NCI-H128 (cell line): ENCODE results near the gene PACSIN1.
"Not testable (repeated sequence)": the region's sequence is repeated elsewhere in the genome, so short reads cannot be mapped to it uniquely, and the experiment has no call there.

Source experiments
- DNase-seq: peaks from one replicate; lab custom pipeline; 2025; ENCODE audit not compliant: unreplicated experiment; lab: John Stamatoyannopoulos, UW

The PACSIN1 gene

DNA sequence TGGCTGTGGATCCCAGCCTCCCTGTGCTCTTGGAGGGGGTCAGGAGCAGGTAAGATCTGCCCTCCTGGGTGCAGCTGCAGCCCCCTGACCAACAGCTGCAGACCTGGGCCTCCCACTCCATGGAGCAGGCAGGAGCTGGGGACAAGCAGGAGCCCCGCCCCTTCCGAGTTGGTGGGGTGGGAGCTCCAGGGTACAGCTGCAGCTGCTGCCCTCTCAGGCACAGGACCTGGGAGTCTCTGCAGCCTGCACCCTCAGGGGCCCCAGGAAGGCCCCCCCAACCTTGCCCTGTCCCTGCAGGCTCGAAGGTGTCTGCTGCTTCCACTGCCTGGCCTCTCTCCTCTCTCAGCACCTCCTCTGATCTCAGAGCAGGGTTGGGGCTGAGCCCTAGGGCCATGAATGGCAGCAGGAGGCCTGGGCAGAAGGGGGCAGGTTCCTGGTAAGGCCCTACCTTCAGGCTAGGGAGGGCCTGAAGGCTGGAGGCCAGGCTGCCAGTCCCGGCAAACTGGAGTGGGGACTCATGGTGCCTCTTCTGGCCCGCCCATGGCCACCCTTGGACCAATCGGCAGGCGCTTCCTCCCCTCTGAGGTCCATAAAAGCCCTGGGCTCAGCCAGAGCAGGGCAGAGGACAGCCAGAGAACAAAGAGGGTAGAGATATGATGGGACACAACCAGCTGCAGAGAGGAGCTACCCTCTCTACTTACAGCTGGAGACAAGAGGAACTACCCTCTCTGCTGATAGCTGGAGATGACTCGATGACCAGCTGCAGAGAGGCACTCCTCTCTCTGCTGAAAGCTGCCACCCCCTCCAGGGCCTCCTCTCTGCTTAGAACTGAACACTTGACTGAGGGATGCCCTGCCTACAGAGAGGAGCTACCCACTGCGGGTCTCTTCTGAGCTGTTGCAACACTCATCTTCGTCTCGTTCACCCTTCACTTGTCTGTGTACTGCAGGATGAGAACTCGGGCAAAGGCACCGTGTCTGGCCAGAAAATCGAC is 7.8 kb upstream of the PACSIN1 start:
- no peak for DNase-seq

DNA sequence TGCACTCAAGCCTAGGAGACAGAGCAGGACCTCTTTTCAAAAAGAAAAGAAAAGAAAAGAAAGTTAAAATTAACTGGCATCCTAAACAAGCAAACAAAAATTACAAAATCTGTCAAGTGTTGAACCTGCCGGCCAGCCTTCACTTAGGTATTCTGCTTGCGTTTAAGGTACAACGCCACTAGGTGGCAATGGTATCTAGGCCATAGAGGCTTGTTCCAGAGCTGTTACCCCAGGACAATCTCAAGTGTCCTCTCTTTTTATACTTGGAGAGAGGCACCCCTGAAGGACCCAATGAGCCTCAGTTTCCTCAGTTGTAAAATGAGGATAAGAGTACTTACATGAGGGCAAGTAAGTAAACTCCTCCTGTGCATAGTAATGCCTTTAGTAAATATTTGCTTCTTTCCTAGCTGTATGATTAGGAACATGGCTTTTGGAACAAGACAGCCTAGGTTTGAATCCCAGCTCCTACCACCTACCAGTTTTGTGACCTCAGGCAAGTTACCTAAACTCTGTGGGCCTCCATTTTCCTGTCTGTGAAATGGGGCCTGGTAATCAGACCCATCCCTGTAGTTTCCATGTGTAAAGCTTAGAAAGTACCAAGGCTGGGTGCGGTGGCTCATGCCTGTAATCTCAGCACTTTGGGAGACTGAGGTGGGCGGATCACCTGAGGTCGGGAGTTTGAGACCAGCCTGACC is 5.8 kb upstream of the PACSIN1 start:
- no peak for DNase-seq

DNA sequence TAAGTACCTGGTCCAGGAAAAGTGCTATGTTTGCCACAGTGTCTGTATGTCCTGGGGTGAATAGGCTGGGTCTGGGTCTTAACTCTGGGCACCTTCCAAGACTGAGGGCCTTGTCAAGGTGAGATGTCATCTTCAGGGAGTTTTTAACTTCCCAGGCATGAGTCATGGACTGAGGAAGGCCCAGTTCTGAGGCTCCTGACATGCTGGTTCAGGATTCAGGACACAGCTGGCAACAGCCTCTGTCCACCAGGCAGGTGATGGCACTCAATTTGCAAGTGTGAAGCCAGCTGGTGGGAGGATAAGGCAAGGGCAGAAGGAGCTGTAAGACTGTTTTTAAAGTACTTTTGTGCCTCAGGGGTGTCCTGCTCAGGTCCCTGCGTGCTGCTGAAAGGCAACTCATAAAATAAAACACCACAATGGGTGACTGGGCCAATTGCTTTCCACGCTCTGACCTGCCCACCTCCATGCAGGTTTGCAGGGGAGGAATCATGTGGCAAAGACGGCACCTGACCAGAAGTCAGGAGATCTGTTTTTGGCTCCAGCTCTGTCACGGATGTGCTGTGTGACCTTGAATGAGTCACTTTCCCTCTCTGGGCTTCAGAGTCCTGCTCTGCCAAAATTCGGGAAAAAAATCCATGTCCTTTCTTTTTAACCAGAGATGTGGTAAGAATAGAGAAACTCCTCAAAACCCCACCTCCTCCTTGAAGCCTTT is 4.9 kb upstream of the PACSIN1 start:
- DNase-seq, result no peak

DNA sequence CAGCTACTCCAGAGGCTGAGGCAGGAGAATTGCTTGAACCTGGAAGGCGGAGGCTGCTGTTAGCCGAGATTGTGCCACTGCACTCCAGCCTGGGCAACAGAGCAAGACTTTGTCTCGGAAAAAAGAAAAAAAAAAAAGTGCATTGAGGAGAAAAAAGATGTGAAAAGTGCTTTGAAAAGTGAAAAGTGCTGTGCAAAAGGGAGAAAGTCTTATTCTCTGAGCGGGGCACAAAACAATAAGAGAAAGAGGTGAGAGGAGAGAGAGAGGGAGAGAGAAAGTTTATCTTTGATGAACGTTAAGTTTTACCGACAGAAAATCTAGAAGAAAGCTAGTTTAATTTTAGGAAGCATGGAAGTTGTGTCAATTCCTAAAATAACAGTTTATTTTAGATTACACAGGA is 3.9 kb upstream of the PACSIN1 start:
- no peak for DNase-seq

DNA sequence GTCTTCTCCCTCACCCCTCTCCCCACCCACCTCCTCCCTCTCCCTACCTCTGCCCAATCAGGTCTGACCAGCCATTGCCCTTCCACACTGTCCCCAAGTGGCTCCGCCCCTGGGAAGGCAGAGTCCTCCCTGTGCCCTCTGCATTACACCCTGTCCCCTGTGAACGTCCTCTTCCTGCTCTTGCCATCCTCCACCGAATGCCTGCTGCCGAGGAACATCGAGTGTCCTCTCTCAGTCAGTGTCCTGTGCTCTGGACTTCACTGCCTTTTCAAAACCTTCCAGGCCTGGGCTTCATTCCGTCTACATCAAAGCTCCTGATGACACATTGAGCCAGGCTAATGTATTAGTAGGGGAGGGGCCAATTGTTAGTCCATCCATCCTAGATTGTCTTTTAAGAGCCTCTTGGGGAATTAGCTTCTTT is 3.3 kb upstream of the PACSIN1 start:
- no peak for DNase-seq

DNA sequence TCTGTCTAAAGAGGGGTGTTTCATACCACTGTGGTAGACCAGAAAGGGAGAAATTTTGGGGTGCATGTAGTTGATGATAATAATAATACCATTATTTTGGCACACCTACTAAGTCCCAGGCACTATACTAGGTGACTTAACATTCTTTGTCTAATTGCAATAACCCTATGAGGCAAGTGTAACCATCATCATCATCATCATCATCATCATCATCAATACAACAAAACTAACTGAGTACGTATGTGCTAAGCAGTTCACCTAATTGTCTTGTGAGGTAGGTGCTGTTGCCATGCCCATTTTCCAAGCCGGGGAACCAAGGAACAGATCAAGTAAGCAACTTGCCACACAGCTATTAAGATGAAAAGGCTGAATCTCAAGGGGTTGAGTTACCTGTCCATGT is 2.6 kb upstream of the PACSIN1 start:
- DNase-seq, result no peak

DNA sequence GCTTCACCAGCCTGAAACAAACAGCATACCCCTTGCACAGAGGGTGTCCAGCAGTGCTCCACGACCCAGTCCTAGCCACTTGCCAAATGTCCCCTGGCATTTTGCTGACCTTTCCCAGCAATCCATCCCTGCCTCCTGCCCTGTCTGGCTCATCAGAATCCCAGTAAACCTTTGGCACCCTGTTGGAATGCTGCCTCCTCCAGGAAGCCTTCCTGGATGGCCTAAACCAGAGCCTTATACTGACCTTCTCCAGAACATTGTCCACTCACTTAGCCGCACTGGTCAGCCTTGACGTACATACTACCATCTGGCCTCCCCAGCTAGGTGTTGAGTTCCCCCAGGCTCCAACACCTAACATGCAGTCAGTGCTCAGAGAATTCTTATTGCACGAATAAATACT is 2.0 kb upstream of the PACSIN1 start:
- DNase-seq, result no peak

DNA sequence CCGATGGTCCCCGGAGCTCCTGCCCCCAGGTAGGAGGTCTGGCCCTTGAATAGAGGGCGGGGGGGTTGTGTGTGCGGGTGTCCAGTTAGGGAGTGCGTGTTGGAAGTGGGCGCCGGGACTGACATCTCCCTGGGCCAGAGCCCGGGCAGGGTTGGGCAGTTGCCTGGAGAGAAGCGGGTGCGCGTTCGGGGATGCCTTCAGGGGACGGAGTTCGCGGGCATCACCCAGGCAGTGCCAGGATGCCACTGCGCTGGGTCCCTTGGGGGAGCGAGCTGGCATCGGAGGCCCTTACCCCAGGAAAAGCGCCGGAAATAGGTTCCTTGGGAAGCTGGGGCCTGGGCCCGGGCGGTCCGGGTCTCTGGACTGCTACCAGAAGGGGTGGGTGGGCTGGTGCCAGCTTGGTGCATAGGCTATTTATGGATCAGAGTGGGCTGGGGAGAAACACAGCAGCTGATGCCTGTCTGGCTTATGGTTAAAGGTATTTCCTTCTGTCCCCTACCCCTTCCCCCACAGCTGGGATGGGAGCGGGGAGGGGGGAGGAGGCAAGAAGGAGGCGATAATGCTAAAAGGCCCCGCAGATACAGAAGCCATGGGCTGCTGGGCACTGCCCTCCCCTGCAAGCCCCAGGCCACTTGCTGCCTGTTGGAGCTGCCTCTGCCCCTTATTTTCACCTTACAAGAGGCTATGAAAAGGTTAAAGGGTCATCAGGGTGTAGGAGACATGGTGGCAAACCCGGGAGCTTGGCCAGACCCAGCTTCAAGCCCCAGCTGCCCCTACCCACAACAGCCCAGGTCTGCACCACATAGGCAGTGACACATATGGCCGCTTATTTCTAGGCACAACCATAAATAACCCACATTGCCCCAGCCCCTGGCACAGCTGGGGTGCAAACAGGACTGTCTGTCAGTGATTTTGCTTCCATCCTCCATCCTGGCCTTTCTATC is 638 bp downstream of the PACSIN1 start:
- DNase-seq, result no peak

DNA sequence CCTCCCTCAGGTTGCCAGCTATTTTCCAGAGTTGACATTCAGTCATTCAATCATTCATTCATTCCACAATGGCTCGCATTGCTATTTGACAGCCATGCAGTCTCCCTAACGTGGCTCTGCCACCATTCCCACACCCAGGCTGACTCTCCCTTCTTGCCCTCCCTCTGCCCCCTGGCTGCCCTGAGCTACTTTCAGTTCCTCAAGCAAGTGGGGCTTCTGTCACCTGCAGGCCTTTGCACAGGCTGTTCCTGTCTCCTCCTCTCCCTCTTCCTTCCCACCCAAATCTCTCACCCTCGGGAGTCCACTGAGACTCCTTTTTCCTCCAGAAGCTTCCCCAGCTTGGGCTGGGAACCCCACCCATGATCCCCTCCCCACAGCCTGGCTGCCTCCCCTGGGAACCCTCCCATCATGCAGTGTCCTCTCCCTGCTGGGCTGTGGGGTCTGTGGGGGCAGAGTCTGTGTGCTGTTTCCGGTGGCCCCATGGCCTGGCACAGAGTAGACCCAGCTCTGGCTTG is 2.6 kb downstream of the PACSIN1 start:
- no peak for DNase-seq

DNA sequence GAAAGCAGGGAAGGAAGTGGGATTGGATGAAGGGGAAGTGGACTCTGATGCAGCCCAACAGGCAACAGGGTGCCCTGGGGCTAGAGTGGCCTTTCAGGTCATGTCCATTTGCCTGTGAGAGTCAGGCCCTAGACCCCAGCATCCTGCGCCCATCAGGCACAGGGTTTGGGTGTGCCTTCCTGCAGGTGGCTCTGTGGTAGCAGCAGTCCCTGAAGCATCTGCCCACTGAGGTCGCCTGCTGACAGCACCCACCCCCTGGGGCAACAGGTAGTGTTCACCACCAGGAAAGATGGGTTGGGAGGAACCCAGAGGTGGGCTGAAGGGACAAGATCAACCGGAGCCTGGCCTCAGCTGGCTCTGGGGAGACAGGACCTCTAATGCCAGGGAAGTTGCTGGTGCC is 3.6 kb downstream of the PACSIN1 start:
- no peak for DNase-seq

DNA sequence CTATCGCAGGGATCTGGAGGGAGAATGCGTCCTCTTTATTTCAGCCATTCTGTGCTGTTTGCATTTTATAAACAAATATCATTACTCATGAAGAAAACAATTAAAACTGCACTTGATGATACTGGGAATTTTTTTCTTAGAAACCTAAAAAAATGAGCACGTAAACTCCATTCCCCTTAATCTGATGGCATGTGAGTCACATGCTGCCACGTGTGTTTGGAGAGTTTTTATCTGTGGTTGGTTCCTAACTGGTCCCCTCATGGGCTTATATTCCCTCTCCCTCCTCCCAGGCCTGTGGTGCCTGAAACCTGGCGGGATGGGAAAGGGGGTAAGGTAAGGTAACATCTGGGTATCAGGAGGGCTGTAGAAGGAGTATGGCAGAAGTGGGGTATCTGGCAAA is 6.5 kb downstream of the PACSIN1 start:
- no peak for DNase-seq

DNA sequence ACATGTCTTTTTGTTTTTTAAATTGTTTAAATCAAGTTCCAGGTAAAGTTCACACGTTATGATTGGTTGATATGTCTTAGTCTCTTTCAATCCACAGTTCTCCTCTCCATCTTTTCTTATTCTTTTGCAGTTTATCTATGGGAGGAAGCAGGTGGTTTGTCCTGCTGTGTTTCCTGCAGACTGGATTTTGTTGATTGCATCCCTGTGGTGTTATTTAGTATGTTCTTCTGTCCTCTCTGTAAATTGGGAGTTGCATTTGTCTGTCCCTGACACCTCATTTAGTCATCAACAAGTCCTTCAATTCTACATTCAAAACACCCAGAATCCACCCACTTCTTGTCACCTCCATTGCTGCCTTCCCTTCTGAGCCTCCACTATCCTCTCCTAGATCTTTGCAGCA is 8.1 kb downstream of the PACSIN1 start:
- no peak for DNase-seq

DNA sequence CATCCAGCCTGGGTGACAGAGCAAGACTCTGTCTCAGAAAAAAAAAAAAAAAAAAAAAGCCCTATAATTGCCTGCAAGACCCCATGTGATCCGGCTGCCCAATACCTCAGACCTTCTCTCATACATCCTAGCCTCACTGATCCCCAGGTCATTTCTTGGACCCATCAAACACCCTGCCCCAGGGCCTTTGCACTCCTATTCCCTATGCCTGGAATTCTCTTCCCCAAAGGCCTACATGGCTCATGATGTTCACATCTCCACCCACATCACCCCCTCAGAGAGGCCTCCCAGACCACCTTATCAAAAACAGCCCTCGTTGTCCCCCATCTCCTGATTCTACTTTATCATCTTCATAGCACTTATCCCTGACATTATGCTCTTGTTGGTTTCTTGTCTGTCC is 8.9 kb downstream of the PACSIN1 start:
- no peak for DNase-seq

DNA sequence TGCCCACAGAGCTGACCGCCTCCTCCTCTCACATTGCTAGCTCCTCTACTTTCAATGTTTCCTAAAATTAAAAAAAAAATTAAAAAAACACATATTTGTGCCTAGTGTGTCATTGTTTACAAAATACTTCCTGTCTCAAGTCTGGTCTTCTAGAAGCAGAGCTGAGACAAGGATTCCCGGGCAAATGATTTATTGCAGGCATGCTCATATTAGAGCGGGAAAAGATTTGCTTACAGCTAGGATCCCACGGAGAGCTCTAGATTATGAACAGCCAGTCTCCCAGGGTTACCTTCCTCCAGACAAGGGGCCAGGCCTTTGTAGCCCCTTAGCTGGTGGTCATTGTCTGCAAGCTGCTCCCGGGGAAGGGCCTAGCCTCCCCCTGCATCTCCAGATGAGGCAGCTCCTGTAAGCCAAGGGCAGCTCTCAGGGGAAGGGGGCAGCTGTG is 9.4 kb downstream of the PACSIN1 start:
- no peak for DNase-seq

DNA sequence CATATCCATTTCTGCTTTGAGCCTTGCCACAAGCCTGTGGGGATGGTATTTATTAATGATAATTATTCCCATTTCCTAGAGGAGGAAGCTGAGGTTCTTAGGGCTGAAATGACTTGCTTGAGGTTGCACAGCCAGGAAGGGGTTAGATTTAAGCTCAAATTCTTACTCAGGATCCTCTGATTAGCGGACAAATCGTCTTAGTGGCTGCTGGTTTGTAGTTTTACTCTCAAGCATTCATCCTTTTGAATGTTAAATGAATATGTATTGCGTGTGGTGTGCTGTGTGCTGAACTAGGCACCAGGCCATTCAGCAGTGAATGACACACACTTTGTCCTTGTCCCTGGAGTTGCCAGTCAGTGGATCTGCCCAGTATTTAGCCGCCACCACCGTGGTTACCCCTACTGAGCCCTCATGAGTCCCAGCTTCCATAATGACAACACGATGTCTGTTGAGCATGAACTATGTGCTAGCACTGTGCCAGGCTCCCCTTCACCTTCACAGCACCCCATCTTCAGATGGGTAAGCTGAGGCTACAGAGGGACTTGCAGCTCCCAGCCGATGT is 10.0 kb downstream of the PACSIN1 start:
- no peak for DNase-seq

DNA sequence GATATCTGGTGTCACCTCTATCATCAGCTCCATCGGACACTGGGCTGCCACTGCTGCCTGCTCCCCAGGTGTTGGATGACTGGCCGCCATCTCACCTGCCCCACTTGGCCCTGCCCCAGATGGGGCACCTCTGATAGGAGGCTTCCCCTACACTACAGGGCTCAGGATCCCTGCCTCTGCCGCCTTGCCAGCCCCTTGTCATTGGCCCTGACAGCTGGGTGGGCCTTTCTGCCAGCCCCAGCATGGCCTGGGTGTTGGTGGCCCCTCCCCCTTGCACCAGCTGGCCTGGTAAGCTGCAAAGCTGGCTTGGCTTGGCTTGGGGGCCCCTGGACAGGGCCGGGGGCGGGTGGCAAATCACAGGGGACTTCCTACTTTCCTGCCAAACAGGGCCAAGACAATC is 10.6 kb downstream of the PACSIN1 start:
- DNase-seq, result no peak

DNA sequence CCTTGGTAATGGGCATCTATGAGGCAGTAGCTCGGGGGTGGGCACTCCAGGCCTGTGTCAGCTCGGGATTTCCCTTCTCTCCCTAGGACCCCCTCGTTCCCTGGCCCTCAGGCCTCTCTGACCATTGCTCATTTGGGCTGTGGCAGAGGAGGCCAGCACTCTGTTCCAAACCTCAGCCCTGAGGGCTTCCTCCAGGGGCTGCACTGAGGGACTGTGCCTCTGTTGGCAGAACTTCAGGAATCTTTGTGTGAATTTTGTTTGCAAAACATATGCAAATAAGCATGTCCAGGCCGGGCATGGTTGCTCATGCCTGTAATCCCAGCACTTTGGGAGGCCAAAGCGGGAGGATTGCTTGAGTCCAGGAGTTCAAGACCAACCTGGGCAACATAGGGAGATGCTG is 11.0 kb downstream of the PACSIN1 start:
- no peak for DNase-seq

DNA sequence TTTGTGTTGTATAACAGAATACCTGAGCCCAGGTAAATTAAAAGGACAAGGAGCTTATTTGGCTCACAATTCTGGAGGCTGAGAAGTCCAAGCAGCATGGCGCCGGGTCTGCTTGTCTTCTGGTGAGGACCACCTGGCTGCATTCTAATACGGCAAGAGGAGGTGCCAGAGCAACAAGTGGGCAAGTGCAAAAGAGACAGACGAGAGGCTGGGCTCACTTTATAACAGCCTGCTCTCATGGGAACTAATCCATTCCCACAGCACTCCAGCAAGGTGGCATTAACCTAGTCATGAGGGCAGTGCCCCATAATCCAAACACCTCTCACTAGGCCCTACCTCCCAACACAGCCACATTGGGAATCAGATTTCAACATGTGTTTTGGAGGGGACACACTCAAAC is 12.9 kb downstream of the PACSIN1 start:
- no peak for DNase-seq

DNA sequence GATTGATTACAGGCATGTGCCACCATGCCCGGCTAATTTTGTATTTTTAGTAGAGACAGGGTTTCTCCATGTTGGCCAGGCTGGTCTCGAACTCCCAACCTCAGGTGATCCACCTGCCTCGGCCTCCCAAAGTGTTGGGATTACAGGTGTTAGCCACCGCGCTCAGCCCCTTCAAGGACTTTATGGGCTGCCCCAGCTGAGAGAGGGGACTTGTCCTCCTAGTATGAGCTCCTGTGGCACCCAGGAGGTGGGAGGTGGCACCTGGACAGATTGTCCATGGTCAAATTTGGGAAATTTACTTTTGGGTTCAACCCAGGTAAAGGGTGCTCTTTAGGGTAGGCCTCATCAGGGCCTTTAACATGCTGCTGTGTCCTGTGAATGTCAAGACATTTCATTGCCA is 17.9 kb downstream of the PACSIN1 start:
- DNase-seq, result not testable (repeated sequence)

DNA sequence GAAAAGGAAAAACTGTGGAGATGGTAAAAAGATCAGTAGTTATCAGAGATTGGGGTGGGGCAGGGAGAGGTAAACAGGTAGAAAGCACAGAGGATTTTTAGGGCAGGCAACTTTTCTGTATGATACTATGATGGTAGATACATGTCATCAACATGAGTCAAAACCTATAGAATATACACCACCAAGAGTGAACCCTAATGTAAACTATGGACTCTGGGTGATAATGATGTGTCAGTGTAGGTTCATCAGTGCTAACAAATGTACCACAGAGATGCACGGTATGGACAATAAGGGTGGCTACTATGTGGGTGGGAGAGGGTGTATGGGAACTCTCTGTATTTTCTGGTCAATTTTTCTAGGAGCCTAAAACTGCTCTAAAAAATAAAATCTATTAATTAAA is 18.5 kb downstream of the PACSIN1 start:
- no peak for DNase-seq
